GM21423 (cell line): ENCODE measurements around the gene SPACA4.

Experiments used
- ATAC-seq: cut with Tn5 transposase; IDR thresholded peaks from one replicate; pipeline ENCODE4 v1.9.1; 2021; ENCODE audit warnings: mild to moderate bottlenecking, moderate library complexity; ENCODE audit not compliant: unreplicated experiment

SPACA4 gene

GRCh38 chr19:48596679-48597465 is 9.7 kb upstream of the SPACA4 start:
- no peak for ATAC-seq

DNA sequence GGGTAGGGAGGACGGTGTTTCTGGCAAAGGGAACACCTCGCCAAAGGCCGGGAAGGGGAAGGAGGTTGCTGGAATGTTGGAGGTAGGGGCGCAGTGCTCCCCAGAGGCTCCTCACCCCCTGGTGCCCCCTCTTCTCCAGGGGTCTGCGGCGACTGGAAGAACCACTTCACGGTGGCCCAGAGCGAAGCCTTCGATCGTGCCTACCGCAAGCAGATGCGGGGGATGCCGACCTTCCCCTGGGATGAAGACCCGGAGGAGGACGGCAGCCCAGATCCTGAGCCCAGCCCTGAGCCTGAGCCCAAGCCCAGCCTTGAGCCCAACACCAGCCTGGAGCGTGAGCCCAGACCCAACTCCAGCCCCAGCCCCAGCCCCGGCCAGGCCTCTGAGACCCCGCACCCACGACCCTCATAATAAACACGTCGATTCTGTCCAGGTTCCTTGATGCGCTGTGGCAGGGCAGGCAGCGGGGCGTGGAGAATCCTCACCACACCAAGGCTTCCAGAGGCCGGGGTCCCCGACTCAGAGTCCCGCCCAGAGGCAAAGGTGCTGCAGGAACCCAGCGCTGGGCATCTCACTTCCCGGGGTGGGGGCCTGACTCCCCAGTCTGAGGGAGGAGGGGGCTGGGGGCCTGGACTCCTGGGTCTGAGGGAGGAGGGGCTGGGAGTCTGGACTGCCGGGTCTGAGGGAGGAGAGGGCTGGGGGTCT is 7.4 kb upstream of the SPACA4 start:
- no peak for ATAC-seq

DNA sequence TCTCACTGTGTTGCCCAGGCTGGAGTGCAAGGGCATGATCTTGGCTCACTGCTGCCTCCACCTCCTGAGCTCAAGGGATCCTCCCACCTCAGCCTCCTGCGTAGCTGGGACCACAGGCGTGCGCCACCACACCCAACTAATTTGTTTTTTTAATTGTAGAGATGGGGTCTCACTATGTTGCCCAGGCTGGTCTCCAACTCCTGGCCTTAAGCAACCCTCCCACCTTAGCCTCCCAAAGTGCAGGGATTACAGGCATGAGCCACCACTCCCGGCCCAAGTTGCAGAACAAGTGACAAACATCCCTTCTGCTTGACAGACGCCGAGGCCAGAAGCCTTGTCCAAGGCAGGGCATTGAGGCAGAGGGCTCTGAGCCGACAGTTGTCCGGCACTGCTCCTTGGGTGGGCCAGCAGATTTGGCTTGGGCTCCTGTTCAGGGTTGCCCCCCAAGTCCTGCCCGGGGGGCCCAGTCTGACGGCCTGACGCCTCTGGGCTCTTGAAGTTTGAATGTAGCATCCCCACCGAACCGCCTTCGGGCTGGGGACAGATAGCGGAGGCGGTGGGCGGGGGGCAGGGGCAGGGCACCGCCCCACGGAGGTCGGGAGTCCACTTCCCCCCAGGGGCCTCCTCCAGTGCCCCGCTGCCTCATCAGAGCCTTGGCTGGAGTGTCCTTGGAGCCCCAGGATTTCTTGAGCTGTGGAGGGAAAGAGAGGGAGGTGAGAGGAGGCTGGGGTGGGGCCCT is 5.7 kb upstream of the SPACA4 start:
- no peak for ATAC-seq

GRCh38 chr19:48603001-48603400 is 3.5 kb upstream of the SPACA4 start:
- ATAC-seq, result no peak

GRCh38 chr19:48603449-48603848 is 3.1 kb upstream of the SPACA4 start:
- ATAC-seq, result no peak

DNA sequence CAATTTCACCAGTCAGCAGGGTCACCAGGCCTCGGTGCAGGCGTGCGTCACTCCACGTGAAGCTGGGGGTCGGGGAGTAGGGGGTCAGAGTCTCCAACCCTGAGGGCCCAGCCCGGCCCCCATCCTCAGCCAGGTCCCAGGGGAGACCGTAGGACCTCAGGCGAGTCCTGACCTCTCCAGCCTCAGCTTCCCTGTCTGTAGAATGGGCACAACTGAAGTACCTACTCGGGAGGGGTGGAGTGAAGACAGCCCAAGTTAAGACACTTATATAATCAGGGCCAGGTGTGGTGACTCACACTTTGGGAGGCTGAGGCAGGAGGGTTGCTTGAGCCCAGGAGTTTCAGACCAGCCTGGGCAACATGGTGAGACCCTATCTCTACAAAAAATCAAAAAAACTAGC is 2.7 kb upstream of the SPACA4 start:
- no peak for ATAC-seq

- ATAC-seq, result no peak
Measured at GRCh38 chr19:48607359-48607755, 815 bp downstream of the SPACA4 start.

GRCh38 chr19:48608798-48609263 is 2.3 kb downstream of the SPACA4 start:
- ATAC-seq, result peak; percentile 58

DNA sequence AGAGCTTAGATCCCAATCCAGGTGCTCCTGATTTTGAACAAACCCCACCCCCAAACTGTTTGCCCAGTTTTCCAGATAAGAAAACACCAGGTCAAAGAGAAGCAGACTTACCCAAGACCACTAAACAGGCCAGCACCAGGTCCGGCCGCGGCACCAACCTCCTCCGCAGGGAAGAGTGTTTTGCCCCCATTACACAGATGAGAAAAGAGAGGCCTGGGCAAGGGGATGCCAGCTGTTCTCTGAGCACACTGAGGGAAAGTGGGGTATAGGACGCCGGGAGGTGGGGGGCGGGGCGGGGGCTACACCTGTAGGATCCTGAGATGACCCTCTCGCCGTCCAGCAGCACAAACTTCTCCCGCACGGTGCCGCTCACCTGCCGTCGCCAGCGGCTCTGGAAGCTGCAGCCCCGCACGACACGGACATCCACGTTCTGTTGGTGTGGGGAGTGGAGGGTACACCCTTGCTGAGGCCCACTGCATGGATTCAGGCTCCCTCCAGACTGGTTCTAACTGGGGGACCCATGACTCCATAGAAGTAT is 3.1 kb downstream of the SPACA4 start:
- no peak for ATAC-seq

- ATAC-seq, result no peak
Measured at GRCh38 chr19:48611872-48612271, 5.3 kb downstream of the SPACA4 start.

GRCh38 chr19:48613024-48613851 is 6.7 kb downstream of the SPACA4 start:
- no peak for ATAC-seq

DNA sequence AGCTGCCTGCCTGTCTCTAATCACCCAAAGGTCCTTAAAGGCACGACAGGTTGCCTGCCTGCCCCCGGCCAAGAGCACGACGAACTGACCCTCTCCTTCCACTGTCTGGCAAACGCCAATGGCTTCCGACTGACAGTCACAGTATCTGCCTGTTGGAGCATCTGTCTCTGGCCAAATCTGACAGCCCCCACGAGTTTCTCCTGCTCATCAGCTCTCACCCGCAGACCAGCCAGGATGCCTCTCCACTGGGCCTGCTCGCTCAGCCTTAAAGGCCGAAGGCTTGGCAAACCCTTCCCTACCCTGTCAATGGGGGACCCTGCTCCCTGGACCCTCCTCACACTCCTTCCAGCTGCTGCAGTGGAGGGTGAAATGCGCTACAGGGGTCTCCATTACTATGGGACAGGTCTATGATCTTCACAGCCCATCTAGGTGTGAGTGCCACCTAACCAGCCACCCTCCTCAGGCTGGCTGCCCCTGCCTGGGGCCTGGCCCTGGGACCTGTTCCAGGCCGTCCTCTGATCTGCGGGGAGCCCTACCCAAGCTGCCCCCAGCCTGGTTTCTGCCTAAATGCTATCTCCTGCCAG is 7.4 kb downstream of the SPACA4 start:
- ATAC-seq, result no peak

GRCh38 chr19:48614436-48615230 is 8.1 kb downstream of the SPACA4 start, which contains the start of gene FAM83E:
Gene FAM83E (minus strand): TSS chr19:48615076. CDS start chr19:48613372, 1,704 bp downstream.
- no peak for ATAC-seq

- no peak for ATAC-seq
Measured at GRCh38 chr19:48615231-48616040, 8.9 kb downstream of the SPACA4 start.

- ATAC-seq, result no peak
Measured at GRCh38 chr19:48616041-48616436, 9.5 kb downstream of the SPACA4 start.

GRCh38 chr19:48616491-48617056 is 10.0 kb downstream of the SPACA4 start:
- no peak for ATAC-seq

DNA sequence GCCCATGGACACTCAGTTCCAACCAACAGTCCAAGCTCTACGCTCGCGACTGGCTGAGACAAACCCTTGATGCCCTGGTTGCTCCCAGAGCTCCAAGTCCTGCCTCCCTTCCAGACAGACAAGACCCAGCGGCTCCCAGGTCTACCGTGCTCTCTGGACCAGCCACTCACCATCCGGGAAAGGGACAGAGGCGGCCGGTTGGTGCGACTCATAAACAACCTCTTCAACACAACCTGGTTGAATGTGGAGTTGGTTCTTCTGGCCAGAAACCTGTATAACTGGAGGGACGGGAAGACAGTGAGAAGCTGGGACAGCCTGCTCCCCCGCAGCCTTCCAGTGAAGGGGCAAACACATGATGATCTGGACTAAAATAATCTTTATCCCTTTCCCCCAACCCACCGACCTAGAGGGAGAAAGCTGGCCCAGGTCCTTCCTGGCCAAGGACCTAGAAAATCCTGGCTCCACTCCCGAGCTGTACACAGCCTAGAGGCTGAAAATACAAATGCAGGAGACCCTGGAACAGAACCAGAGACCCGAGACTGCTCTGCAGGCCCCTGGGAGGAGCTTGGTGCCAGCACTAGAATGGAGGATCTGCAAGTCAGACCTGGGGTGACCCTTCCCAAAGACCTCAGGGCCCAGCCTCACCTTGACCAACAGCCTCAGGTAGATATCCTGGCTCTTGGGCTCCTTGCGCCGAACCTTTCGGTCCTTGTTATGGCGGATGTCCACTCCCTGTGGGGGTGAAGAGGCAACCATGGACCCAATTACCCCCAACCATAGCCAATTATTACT is 10.8 kb downstream of the SPACA4 start:
- ATAC-seq, result no peak
